GM12878 (cell line): Measurements from ENCODE around the gene MYPN. TPM values are rescaled to one million over a fixed set of nuclear protein-coding genes. Genes with fewer than 3 reads are reported as not detected.

ENCODE experiments used
- ATAC-seq: fragments of 200-7000 bp; cut with Tn5 transposase; 3 replicates; pipeline ENCODE4 v1.9.1; 2020; ENCODE audit warnings: mild to moderate bottlenecking, moderate library complexity
- BruUV-seq: library from RNA; stranded (reverse); fragments of 400-500 nt; replicated peaks from 2 replicates; lab custom pipeline; 2021; lab: Mats Ljungman, UMichigan
- CTCF ChIA-PET: fragments of 300-600 bp; sonication (Branson Sonifier 250); formaldehyde crosslinking; extraction: SDS; loops from one replicate; lab custom pipeline; 2021; ENCODE audit warnings: inconsistent platforms; lab: Yijun Ruan, JAX
- POLR2A ChIA-PET: fragments of 350-600 bp; formaldehyde crosslinking; extraction: SDS; loops from one replicate; lab custom pipeline; 2021; ENCODE audit warnings: inconsistent platforms; lab: Charles Lee
- RAD21 ChIA-PET: fragments of 300-600 bp; sonication (Branson Sonifier 250); formaldehyde crosslinking; loops from one replicate; lab custom pipeline; 2023; ENCODE audit warnings: antibody characterized with exemption; ENCODE audit not compliant: unreplicated experiment; lab: Charles Lee
- SMC1A ChIA-PET: fragments of 300-600 bp; sonication (Branson Sonifier 250); formaldehyde crosslinking; loops from one replicate; lab custom pipeline; 2023; ENCODE audit not compliant: unreplicated experiment, uncharacterized antibody; lab: Charles Lee
- DNase-seq: peaks from one replicate; pipeline ENCODE4 v3.0.0-alpha.2; 2011; ENCODE audit warnings: low read depth, low spot score
- FAIRE-seq: peaks from 3 replicates; lab custom pipeline; 2011; peaks lifted over from hg19 to GRCh38; lab: Jason Lieb, UNC
- H2AFZ ChIP-seq: 2 replicates; pipeline ENCODE4 v1.6.0; 2011; ENCODE audit warnings: low read depth, low read length, control low read depth; ENCODE audit not compliant: control insufficient read depth
- H3K27ac ChIP-seq: 2 replicates; pipeline ENCODE4 v1.5.1; 2011; ENCODE audit warnings: control low read depth; ENCODE audit not compliant: control insufficient read depth, insufficient read depth
- H3K27me3 ChIP-seq, 2 experiments: replicated peaks in 1 of 2; 2 replicates each; pipeline versions ENCODE4 v1.6.0 to v1.6.1; 2011; ENCODE audit warnings: low read length in 1 of 2; ENCODE audit not compliant: control insufficient read depth in 2 of 2, insufficient read depth in 2 of 2
- H3K36me3 ChIP-seq, 2 experiments: 2 replicates each; pipeline ENCODE4 v1.5.1; 2011; ENCODE audit warnings: low read length in 1 of 2; ENCODE audit not compliant: control insufficient read depth in 2 of 2, insufficient read depth in 2 of 2
- H3K4me1 ChIP-seq: 2 replicates; pipeline ENCODE4 v1.6.1; 2011; ENCODE audit warnings: mild to moderate bottlenecking, low read length, moderate library complexity, mixed read lengths; ENCODE audit not compliant: control insufficient read depth, insufficient read depth
- H3K4me2 ChIP-seq: 2 replicates; pipeline ENCODE4 v1.6.0; 2011; ENCODE audit warnings: control low read depth; ENCODE audit not compliant: control insufficient read depth, insufficient read depth
- H3K4me3 ChIP-seq: fragments of 200-600 bp; sonication (generic); 2 replicates; pipeline ENCODE4 v1.5.1; 2016
- H3K79me2 ChIP-seq: 2 replicates; pipeline ENCODE4 v1.6.0; 2011; ENCODE audit warnings: low read length; ENCODE audit not compliant: control insufficient read depth, insufficient read depth
- H3K9ac ChIP-seq: 2 replicates; pipeline ENCODE4 v1.8.0; 2011; ENCODE audit warnings: low read length, control low read depth, mixed read lengths; ENCODE audit not compliant: control insufficient read depth, insufficient read depth
- H3K9me3 ChIP-seq: replicated peaks from 3 replicates; pipeline ENCODE4 v1.5.1; 2011; ENCODE audit warnings: mild to moderate bottlenecking, low read length; ENCODE audit not compliant: control insufficient read depth, insufficient read depth
- H4K20me1 ChIP-seq: 2 replicates; pipeline ENCODE4 v1.6.0; 2011; ENCODE audit not compliant: control insufficient read depth, insufficient read depth
- BMI1 ChIP-seq: fragments of 450-650 bp; IDR thresholded peaks from 2 replicates; pipeline ENCODE4 v1.6.1; 2016; ENCODE audit warnings: mild to moderate bottlenecking, moderate library complexity, borderline replicate concordance
- CHD2 ChIP-seq: IDR thresholded peaks from 2 replicates; pipeline ENCODE4 v1.6.1; 2011; ENCODE audit warnings: low read depth, low read length, improper control_type of control experiment, borderline replicate concordance
- CREB1 ChIP-seq: IDR thresholded peaks from 2 replicates; pipeline ENCODE4 v1.6.1; 2012; ENCODE audit warnings: low read depth, mild to moderate bottlenecking, inconsistent platforms
- EGR1 ChIP-seq, 2 experiments: IDR thresholded peaks; 1 replicate in 1 of 2; 2 replicates in 1 of 2; pipeline ENCODE4 v1.6.1; 2011 to 2012; ENCODE audit warnings: low read depth in 2 of 2, low read length in 2 of 2, borderline replicate concordance in 1 of 2, mild to moderate bottlenecking in 1 of 2, moderate library complexity in 1 of 2
- FOXK2 ChIP-seq: fragments of 450-650 bp; IDR thresholded peaks from 2 replicates; pipeline ENCODE4 v1.6.1; 2017; ENCODE audit warnings: mild to moderate bottlenecking, moderate library complexity
- IKZF1 ChIP-seq: fragments of 450-650 bp; conservative IDR thresholded peaks from 2 replicates; pipeline ENCODE4 v1.6.1; 2017; ENCODE audit warnings: antibody characterized with exemption, mild to moderate bottlenecking
- MTA2 ChIP-seq: fragments of 450-650 bp; IDR thresholded peaks from 2 replicates; pipeline ENCODE4 v1.6.1; 2016; ENCODE audit warnings: low read depth, mild to moderate bottlenecking, moderate library complexity
- MXI1 ChIP-seq: fragments of 150-350 bp; IDR thresholded peaks from 2 replicates; pipeline ENCODE4 v1.6.1; 2011; ENCODE audit warnings: low read depth, mild to moderate bottlenecking, inconsistent platforms, low read length, improper control_type of control experiment
- NFIC ChIP-seq: IDR thresholded peaks from 2 replicates; pipeline ENCODE4 v1.6.1; 2012; ENCODE audit warnings: low read depth, mild to moderate bottlenecking, inconsistent platforms, low read length, moderate library complexity
- RCOR1 ChIP-seq: conservative IDR thresholded peaks from 2 replicates; pipeline ENCODE4 v1.6.1; 2012; ENCODE audit warnings: low read depth, low read length, improper control_type of control experiment
- RELA ChIP-seq: fragments of 450-650 bp; IDR thresholded peaks from 2 replicates; pipeline ENCODE4 v1.8.0; 2014; ENCODE audit warnings: borderline replicate concordance; ENCODE audit not compliant: partially characterized antibody
- SPI1 ChIP-seq: IDR thresholded peaks from 2 replicates; pipeline ENCODE4 v1.6.1; 2011; ENCODE audit warnings: low read depth, mild to moderate bottlenecking, low read length, moderate library complexity, borderline replicate concordance; ENCODE audit not compliant: insufficient read depth
- ZNF217 ChIP-seq: fragments of 450-650 bp; IDR thresholded peaks from 2 replicates; pipeline ENCODE4 v1.6.1; 2017; ENCODE audit warnings: antibody characterized with exemption, mild to moderate bottlenecking
- WGBS: methylation state at CpG from one replicate; pipeline ENCODE4 v1.1.6; 2016; ENCODE audit warnings: low lambda C conversion rate; ENCODE audit not compliant: insufficient replicate concordance, insufficient coverage; ENCODE audit errors: missing lambda C conversion rate; 5-methylcytosine and 5-hydroxymethylcytosine counted together
- in situ Hi-C: fragments of 300-500 bp; cut with MboI; formaldehyde crosslinking; loops from 9 replicates; pipeline ENCODE4 v1.14.3; 2018; ENCODE audit warnings: mixed read lengths
- intact Hi-C: fragments of 100-400 bp; cut with micrococcal nuclease; formaldehyde crosslinking; loops from one replicate; pipeline ENCODE4 v1.14.2; 2022; ENCODE audit not compliant: unreplicated experiment
- polyA plus RNA-seq, 11 experiments: library from polyadenylated mRNA; depleted of rRNA in 4 of 11; unstranded in 6 of 11; stranded (reverse) in 5 of 11; fragments of >200 nt; fragmentation: Nextera tagmentation in 4 of 11; fragmentation: Illumina TruSeq in 1 of 11; extraction: Ambion mirVana in 4 of 11; extraction: Trizol in 1 of 11; gene quantifications; 1 replicate in 1 of 11; 2 replicates in 10 of 11; pipeline versions ENCODE4 v1.2.1 to v1.2.3, GENCODE V29; 2011 to 2016; ENCODE audit warnings: inconsistent platforms in 2 of 11, missing spikeins in 2 of 11, low read depth in 1 of 11
- total RNA-seq, 4 experiments: library from RNA; depleted of rRNA in 3 of 4; stranded (reverse); fragments of >200 nt in 3 of 4; fragmentation: Illumina TruSeq in 1 of 4; extraction: Trizol in 1 of 4; gene quantifications; 2 replicates each; pipeline versions ENCODE4 v1.2.1 to v1.2.3, GENCODE V29; 2013 to 2021
- TF ChIP-seq, protein P1 (sequence below): fragments of 450-650 bp; IDR thresholded peaks from 2 replicates; pipeline ENCODE4 v1.6.1; 2016; ENCODE audit warnings: mild to moderate bottlenecking, moderate library complexity, borderline replicate concordance
- TF ChIP-seq, protein P2 (sequence below): IDR thresholded peaks from 2 replicates; pipeline ENCODE4 v1.6.1; 2012; ENCODE audit warnings: improper control_type of control experiment, low read depth, low read length; ENCODE audit not compliant: insufficient replicate concordance

MYPN gene
- total and polyA plus RNA-seq, 10 of the 15 experiments (the other 5 are each of a cell fraction or from before 2014, with no cell fraction given) = 0.01 to 0.02 TPM; not detected in 8

DNA sequence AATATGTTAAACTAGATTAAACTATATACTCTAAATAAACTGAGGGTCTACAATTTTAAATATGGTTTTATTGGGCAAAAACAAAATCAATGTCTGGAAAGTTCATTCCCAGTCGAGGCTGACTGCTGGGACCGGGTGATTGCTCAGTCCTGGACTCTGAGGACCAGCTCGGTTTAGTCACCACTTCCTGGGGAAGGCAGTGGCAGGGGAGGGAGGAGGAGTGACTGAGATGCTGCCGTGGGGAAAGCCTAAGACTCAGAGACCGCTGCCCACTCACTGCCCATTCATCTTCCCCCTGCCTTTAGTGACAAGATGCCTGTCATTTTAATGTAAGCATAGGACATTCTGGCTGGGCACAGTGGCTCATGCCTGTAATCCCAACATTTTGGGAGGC is 93.7 kb downstream of the MYPN start:
- Histone ChIP-seq H3K4me1 (no peaks in the 10 kb centered on the region), H4K20me1 (no peaks in the 10 kb centered on the region), H2AFZ (no peak overlapping the region), H3K4me3 (no peak overlapping the region), H3K79me2 (no peaks in the 10 kb centered on the region), H3K4me2 (no peak overlapping the region), H3K36me3 (no peaks in the 10 kb centered on the region), H3K27me3 (no peaks in the 10 kb centered on the region; a peak in 1 of 4 replicates), H3K27ac (no peak overlapping the region), H3K9ac (no peak overlapping the region), H3K9me3 (no peaks in the 10 kb centered on the region)
- WGBS = 1% methylated on average over 5 of the region's 5 CpGs
- DNase-seq (no peak), FAIRE-seq (no peak), ATAC-seq (peak; percentile 57; the same call in 2 of the 3 replicates)
- in situ Hi-C loops (no loop called here), intact Hi-C loops (no loop called here)
- no TSS peak for BruUV-seq
- TF ChIP-seq IKZF1 = no peak
- no peak for TF ChIP-seq CHD2
- no peak for TF ChIP-seq SPI1
- TF ChIP-seq RELA = no peak
- no peak for TF ChIP-seq NFIC
- no peak for TF ChIP-seq MXI1
- TF ChIP-seq RCOR1 = no peak
- TF ChIP-seq, protein P1, sequence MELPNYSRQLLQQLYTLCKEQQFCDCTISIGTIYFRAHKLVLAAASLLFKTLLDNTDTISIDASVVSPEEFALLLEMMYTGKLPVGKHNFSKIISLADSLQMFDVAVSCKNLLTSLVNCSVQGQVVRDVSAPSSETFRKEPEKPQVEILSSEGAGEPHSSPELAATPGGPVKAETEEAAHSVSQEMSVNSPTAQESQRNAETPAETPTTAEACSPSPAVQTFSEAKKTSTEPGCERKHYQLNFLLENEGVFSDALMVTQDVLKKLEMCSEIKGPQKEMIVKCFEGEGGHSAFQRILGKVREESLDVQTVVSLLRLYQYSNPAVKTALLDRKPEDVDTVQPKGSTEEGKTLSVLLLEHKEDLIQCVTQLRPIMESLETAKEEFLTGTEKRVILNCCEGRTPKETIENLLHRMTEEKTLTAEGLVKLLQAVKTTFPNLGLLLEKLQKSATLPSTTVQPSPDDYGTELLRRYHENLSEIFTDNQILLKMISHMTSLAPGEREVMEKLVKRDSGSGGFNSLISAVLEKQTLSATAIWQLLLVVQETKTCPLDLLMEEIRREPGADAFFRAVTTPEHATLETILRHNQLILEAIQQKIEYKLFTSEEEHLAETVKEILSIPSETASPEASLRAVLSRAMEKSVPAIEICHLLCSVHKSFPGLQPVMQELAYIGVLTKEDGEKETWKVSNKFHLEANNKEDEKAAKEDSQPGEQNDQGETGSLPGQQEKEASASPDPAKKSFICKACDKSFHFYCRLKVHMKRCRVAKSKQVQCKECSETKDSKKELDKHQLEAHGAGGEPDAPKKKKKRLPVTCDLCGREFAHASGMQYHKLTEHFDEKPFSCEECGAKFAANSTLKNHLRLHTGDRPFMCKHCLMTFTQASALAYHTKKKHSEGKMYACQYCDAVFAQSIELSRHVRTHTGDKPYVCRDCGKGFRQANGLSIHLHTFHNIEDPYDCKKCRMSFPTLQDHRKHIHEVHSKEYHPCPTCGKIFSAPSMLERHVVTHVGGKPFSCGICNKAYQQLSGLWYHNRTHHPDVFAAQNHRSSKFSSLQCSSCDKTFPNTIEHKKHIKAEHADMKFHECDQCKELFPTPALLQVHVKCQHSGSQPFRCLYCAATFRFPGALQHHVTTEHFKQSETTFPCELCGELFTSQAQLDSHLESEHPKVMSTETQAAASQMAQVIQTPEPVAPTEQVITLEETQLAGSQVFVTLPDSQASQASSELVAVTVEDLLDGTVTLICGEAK = no peak
- TF ChIP-seq BMI1 = no peak
- TF ChIP-seq FOXK2 = no peak
- TF ChIP-seq EGR1 (IDR thresholded peaks at IDR 0.05; ENCODE audit: borderline replicate concordance in 1 of 2, low read depth in 2 of 2, low read length in 2 of 2) = no peak
- TF ChIP-seq CREB1 = no peak
- TF ChIP-seq ZNF217 = no peak
- TF ChIP-seq, protein P2, sequence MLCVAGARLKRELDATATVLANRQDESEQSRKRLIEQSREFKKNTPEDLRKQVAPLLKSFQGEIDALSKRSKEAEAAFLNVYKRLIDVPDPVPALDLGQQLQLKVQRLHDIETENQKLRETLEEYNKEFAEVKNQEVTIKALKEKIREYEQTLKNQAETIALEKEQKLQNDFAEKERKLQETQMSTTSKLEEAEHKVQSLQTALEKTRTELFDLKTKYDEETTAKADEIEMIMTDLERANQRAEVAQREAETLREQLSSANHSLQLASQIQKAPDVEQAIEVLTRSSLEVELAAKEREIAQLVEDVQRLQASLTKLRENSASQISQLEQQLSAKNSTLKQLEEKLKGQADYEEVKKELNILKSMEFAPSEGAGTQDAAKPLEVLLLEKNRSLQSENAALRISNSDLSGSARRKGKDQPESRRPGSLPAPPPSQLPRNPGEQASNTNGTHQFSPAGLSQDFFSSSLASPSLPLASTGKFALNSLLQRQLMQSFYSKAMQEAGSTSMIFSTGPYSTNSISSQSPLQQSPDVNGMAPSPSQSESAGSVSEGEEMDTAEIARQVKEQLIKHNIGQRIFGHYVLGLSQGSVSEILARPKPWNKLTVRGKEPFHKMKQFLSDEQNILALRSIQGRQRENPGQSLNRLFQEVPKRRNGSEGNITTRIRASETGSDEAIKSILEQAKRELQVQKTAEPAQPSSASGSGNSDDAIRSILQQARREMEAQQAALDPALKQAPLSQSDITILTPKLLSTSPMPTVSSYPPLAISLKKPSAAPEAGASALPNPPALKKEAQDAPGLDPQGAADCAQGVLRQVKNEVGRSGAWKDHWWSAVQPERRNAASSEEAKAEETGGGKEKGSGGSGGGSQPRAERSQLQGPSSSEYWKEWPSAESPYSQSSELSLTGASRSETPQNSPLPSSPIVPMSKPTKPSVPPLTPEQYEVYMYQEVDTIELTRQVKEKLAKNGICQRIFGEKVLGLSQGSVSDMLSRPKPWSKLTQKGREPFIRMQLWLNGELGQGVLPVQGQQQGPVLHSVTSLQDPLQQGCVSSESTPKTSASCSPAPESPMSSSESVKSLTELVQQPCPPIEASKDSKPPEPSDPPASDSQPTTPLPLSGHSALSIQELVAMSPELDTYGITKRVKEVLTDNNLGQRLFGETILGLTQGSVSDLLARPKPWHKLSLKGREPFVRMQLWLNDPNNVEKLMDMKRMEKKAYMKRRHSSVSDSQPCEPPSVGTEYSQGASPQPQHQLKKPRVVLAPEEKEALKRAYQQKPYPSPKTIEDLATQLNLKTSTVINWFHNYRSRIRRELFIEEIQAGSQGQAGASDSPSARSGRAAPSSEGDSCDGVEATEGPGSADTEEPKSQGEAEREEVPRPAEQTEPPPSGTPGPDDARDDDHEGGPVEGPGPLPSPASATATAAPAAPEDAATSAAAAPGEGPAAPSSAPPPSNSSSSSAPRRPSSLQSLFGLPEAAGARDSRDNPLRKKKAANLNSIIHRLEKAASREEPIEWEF = no peak
- TF ChIP-seq MTA2 = no peak
- ChIA-PET SMC1A (interaction anchor here (0.6 to 1.5 kb wide), 9 partner anchors 10 to 414 kb away, joined by 3 to 4 read pairs (median 3); no protein-coding TSS in a partner anchor), RAD21 (interaction anchor here (0.9 kb wide), 1 partner anchor 46 kb away, joined by 4 read pairs; no protein-coding TSS in a partner anchor), CTCF (interaction anchor here (0.6 to 2.9 kb wide), 8 partner anchors 10 to 348 kb away, joined by 3 to 18 read pairs (median 4); no protein-coding TSS in a partner anchor), POLR2A (no interaction called here)
